MM.1S (cell line): ENCODE data around the gene TRAF1.

Experiments
- DNase-seq: peaks from one replicate; pipeline ENCODE4 v3.0.0-alpha.2; 2015
- H2AFZ ChIP-seq: fragments of 300-600 bp; sonication (generic); 2 replicates; pipeline ENCODE4 v1.6.0; 2016; ENCODE audit warnings: antibody characterized with exemption, low read length
- H3F3A ChIP-seq: fragments of 300-600 bp; sonication (generic); 2 replicates; pipeline ENCODE4 v1.6.1; 2016; ENCODE audit warnings: mild to moderate bottlenecking, antibody characterized with exemption, low read length, moderate library complexity, mixed read lengths; ENCODE audit not compliant: insufficient read depth
- H3K27ac ChIP-seq: fragments of 300-600 bp; sonication (generic); 2 replicates; pipeline ENCODE4 v1.5.1; 2016; ENCODE audit warnings: mild to moderate bottlenecking, low read length
- H3K27me3 ChIP-seq: fragments of 300-600 bp; sonication (generic); replicated peaks from 2 replicates; pipeline ENCODE4 v1.6.0; 2016; ENCODE audit warnings: low read length; ENCODE audit not compliant: insufficient read depth
- H3K36me3 ChIP-seq: fragments of 300-600 bp; sonication (generic); replicated peaks from 2 replicates; pipeline ENCODE4 v1.6.1; 2016; ENCODE audit warnings: mild to moderate bottlenecking, low read length, mixed read lengths; ENCODE audit not compliant: insufficient read depth
- H3K4me1 ChIP-seq: fragments of 300-600 bp; sonication (generic); 2 replicates; pipeline ENCODE4 v1.6.1; 2016; ENCODE audit warnings: low read length, mixed read lengths
- H3K4me2 ChIP-seq: fragments of 300-600 bp; sonication (generic); 2 replicates; pipeline ENCODE4 v1.6.0; 2016; ENCODE audit warnings: low read depth, low read length
- H3K4me3 ChIP-seq: fragments of 300-600 bp; sonication (generic); 2 replicates; pipeline ENCODE4 v1.5.1; 2016; ENCODE audit warnings: low read length, mixed read lengths
- H3K79me2 ChIP-seq: fragments of 300-600 bp; sonication (generic); 2 replicates; pipeline ENCODE4 v1.6.1; 2016; ENCODE audit warnings: mixed run types, low read length, mixed read lengths
- H3K9ac ChIP-seq: fragments of 300-600 bp; sonication (generic); 2 replicates; pipeline ENCODE4 v1.6.1; 2016; ENCODE audit warnings: low read length, mixed read lengths
- H3K9me2 ChIP-seq: fragments of 300-600 bp; sonication (generic); replicated peaks from 2 replicates; pipeline ENCODE4 v1.6.1; 2016; ENCODE audit warnings: mild to moderate bottlenecking, low read length, mixed read lengths; ENCODE audit not compliant: insufficient read depth
- H3K9me3 ChIP-seq: fragments of 300-600 bp; sonication (generic); replicated peaks from 2 replicates; pipeline ENCODE4 v1.6.1; 2016; ENCODE audit warnings: mild to moderate bottlenecking, low read length, mixed read lengths; ENCODE audit not compliant: insufficient read depth
- H4K20me1 ChIP-seq: fragments of 300-600 bp; sonication (generic); 2 replicates; pipeline ENCODE4 v1.6.1; 2016; ENCODE audit warnings: mild to moderate bottlenecking, low read length, moderate library complexity, mixed read lengths; ENCODE audit not compliant: insufficient read depth
- EZH2 ChIP-seq: fragments of 300-600 bp; sonication (generic); optimal IDR thresholded peaks from 2 replicates; pipeline ENCODE3; 2017; ENCODE audit warnings: low read depth, mild to moderate bottlenecking, antibody characterized with exemption, low read length, mixed read lengths
- EZH2phosphoT487 ChIP-seq: fragments of 300-600 bp; sonication (generic); IDR thresholded peaks from 2 replicates; pipeline ENCODE4 v1.6.1; 2018; ENCODE audit warnings: antibody characterized with exemption, low read length
- TF ChIP-seq, protein P1 (sequence below): fragments of 300-600 bp; sonication (generic); IDR thresholded peaks from 2 replicates; pipeline ENCODE4 v1.5.1; 2016; ENCODE audit warnings: antibody characterized with exemption, low read length, mixed read lengths

The TRAF1 gene

DNA sequence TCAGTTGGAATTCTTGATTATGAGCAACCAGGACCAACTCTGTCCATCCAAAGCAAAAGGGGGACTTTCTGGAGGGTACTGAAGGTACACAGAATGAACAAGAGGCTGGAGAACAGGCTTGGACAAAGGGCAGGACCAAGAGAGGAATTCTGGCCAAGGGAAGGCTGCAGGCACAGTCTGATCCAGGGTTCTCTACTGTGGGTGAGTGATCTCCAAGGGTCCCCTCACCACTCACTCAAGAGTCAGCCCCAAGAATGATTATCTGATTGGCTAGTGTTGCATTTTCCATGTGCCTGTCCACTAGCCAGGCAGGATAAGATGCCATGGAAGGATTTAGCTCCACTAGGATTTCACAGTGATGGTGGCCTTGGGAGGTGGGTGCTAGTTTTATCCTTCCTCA lies 38.0 kb downstream of the TRAF1 start:
- H3K4me3 ChIP-seq = no peak overlapping the region
- no peak overlapping the region for H3K4me2 ChIP-seq

DNA sequence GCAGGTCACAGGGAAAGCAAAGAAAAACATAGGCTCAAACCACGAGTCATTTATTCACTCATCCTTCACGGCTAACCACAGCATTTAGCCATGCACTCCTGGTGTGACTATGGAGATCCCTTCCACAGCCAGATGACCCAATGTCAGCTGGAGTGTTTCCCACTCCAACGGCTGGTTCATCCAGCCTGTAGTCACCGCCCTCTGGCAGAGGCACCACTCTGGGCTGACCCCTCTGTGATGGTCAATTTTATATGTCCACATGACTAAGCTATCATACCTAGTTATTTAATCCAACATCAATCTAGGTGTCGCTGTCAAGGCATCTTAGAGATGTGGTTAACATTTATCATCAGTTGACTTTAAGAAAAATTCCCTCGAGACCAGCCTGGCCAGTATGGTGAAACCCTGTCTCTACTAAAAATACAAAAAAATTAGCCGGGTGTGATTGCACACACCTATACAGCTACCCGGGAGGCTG lies 40.1 kb downstream of the TRAF1 start:
- Histone ChIP-seq H3K36me3 (no peaks in the 10 kb centered on the region), H4K20me1 (no peaks in the 10 kb centered on the region), H3K4me2 (no peak overlapping the region), H3K4me1 (peaks cover 39% of the 10 kb centered on the region), H3K9me2 (no peaks in the 10 kb centered on the region), H3K27me3 (no peaks in the 10 kb centered on the region), H3F3A (peaks cover 10% of the 10 kb centered on the region; the same call in 1 of the 2 replicates), H3K4me3 (no peak overlapping the region), H3K27ac (no peak overlapping the region), H3K9ac (no peak overlapping the region), H3K79me2 (no peaks in the 10 kb centered on the region), H3K9me3 (no peaks in the 10 kb centered on the region), H2AFZ (no peak overlapping the region)
- no peak for TF ChIP-seq EZH2phosphoT487
- TF ChIP-seq, protein P1, sequence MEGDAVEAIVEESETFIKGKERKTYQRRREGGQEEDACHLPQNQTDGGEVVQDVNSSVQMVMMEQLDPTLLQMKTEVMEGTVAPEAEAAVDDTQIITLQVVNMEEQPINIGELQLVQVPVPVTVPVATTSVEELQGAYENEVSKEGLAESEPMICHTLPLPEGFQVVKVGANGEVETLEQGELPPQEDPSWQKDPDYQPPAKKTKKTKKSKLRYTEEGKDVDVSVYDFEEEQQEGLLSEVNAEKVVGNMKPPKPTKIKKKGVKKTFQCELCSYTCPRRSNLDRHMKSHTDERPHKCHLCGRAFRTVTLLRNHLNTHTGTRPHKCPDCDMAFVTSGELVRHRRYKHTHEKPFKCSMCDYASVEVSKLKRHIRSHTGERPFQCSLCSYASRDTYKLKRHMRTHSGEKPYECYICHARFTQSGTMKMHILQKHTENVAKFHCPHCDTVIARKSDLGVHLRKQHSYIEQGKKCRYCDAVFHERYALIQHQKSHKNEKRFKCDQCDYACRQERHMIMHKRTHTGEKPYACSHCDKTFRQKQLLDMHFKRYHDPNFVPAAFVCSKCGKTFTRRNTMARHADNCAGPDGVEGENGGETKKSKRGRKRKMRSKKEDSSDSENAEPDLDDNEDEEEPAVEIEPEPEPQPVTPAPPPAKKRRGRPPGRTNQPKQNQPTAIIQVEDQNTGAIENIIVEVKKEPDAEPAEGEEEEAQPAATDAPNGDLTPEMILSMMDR = no peak
- no peak for TF ChIP-seq EZH2
- no peak for DNase-seq

More for the DNA sequence above, 38.0 kb downstream of the TRAF1 start:
- no peak for TF ChIP-seq EZH2phosphoT487
- TF ChIP-seq EZH2 = no peak
- TF ChIP-seq, protein P1 = no peak
- no peaks in the 10 kb centered on the region for H3K79me2 ChIP-seq
- no peak overlapping the region for H2AFZ ChIP-seq
- H3F3A ChIP-seq = peaks cover 22% of the 10 kb centered on the region
- DNase-seq = no peak
- no peaks in the 10 kb centered on the region for H3K36me3 ChIP-seq
- no peaks in the 10 kb centered on the region for H3K27me3 ChIP-seq
- no peaks in the 10 kb centered on the region for H3K9me3 ChIP-seq
- no peak overlapping the region for H3K27ac ChIP-seq
- no peaks in the 10 kb centered on the region for H3K9me2 ChIP-seq
- no peaks in the 10 kb centered on the region for H4K20me1 ChIP-seq
- H3K9ac ChIP-seq = no peak overlapping the region
- H3K4me1 ChIP-seq = peaks cover 43% of the 10 kb centered on the region

DNA sequence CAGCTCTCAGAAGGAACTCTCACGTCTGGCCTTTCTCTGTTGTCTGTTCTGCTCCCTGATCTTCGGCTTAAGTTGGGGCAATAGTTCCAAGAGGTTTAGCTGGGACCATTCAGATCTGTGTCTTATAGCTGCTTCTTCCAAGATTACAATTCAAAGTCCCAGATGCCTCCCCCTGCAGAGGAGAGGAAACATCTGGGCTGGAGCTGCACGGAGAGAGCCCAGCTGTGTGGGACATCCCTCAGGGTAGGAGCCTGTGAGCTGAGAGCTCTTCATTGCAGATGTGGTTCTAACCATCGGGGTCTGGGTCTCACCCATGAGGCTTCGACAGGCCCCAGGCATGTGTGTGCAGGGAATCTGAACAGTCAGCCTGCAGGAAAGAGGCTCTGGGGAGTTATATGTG lies 40.6 kb downstream of the TRAF1 start:
- no peak overlapping the region for H3K9ac ChIP-seq
- TF ChIP-seq, protein P1 = no peak
- TF ChIP-seq EZH2 (no peak), EZH2phosphoT487 (no peak)
- no peaks in the 10 kb centered on the region for H3K9me2 ChIP-seq
- no peak overlapping the region for H3K27ac ChIP-seq
- H3K36me3 ChIP-seq = no peaks in the 10 kb centered on the region
- H3K4me1 ChIP-seq = peaks cover 33% of the 10 kb centered on the region
- H4K20me1 ChIP-seq = no peaks in the 10 kb centered on the region
- H3K9me3 ChIP-seq = no peaks in the 10 kb centered on the region
- no peak overlapping the region for H2AFZ ChIP-seq
- no peak for DNase-seq
- no peaks in the 10 kb centered on the region for H3K79me2 ChIP-seq
- no peak overlapping the region for H3K4me3 ChIP-seq
- H3K4me2 ChIP-seq = no peak overlapping the region
- H3F3A ChIP-seq = peaks cover 7% of the 10 kb centered on the region; the same call in 1 of the 2 replicates
- no peaks in the 10 kb centered on the region for H3K27me3 ChIP-seq
